ENCODE results near the gene C5AR1. TPM values are rescaled to one million over a fixed set of nuclear protein-coding genes. Genes with fewer than 3 reads are reported as not detected.

The C5AR1 gene
- polyA plus RNA-seq, 1 of the 3 experiments (the other 2 are of a cell fraction), result 1.2 TPM

DNA sequence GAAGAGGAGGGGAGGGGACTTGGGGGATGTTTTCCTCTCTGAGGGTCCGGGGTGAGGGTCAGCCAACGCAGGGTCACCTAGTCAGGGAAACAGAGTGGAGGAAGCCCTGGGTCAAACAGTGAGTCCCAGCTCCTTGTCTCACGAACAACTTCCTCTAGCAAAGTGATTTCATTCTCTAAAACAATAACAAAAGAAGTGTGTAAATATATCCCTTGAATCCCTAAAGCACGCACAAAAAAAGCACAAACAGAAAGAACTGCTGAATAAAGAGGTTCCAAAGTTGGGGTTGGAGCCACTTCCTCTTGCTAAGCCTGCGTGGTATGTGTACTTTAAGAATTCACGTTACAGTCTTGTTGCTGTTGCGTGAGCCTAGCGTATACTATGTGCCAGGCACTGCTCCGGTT is 20.8 kb downstream of the C5AR1 start:
- no peak for DNase-seq
- WGBS (ENCODE audit: low lambda C conversion rate), result 73% methylated on average over 9 of the region's 9 CpGs
- Histone ChIP-seq H3K9me2 (no peaks in the 10 kb centered on the region), H3K27ac (ENCODE audit: low read depth in 2 of 2, low read length in 1 of 2) (no peak overlapping the region), H3F3A (replicated peaks; ENCODE audit: insufficient read depth) (no peaks in the 10 kb centered on the region), H3K9me3 (no peaks in the 10 kb centered on the region), H4K20me1 (ENCODE audit: insufficient read depth) (no peaks in the 10 kb centered on the region), H3K4me2 (no peak overlapping the region), H3K79me2 (ENCODE audit: insufficient read depth) (no peaks in the 10 kb centered on the region), H3K4me1 (ENCODE audit: control insufficient read depth in 1 of 2, insufficient read depth in 2 of 2, low read depth in 1 of 2, low read length in 1 of 2) (no peaks in the 10 kb centered on the region; a peak in 1 of 4 replicates), H3K36me3 (replicated peaks in 1 of 2; ENCODE audit: control insufficient read depth in 1 of 2, insufficient read depth in 2 of 2, low read length in 1 of 2) (no peaks in the 10 kb centered on the region), H3K9ac (no peak overlapping the region), H3K4me3 (ENCODE audit: low read depth in 2 of 2, low read length in 1 of 2) (no peak overlapping the region), H2AFZ (ENCODE audit: low read depth) (no peak overlapping the region), H3K27me3 (ENCODE audit: insufficient read depth) (no peaks in the 10 kb centered on the region; the same call in 1 of the 2 replicates)
- POLR2A ChIA-PET, result no interaction called here
- TF ChIP-seq, protein P1, sequence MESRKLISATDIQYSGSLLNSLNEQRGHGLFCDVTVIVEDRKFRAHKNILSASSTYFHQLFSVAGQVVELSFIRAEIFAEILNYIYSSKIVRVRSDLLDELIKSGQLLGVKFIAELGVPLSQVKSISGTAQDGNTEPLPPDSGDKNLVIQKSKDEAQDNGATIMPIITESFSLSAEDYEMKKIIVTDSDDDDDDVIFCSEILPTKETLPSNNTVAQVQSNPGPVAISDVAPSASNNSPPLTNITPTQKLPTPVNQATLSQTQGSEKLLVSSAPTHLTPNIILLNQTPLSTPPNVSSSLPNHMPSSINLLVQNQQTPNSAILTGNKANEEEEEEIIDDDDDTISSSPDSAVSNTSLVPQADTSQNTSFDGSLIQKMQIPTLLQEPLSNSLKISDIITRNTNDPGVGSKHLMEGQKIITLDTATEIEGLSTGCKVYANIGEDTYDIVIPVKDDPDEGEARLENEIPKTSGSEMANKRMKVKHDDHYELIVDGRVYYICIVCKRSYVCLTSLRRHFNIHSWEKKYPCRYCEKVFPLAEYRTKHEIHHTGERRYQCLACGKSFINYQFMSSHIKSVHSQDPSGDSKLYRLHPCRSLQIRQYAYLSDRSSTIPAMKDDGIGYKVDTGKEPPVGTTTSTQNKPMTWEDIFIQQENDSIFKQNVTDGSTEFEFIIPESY (IDR thresholded peaks at IDR 0.05; ENCODE audit: borderline replicate concordance, low read depth), result no peak
- TF ChIP-seq GABPA (IDR thresholded peaks at IDR 0.05; ENCODE audit: low read depth) (no peak), MXI1 (IDR thresholded peaks at IDR 0.05; ENCODE audit: low read depth, low read length) (no peak), FOSL2 (IDR thresholded peaks at IDR 0.05; ENCODE audit: borderline replicate concordance, low read depth) (no peak), ELF1 (IDR thresholded peaks at IDR 0.05) (no peak)
- CTCF ChIA-PET, result interaction anchor here (1.3 to 1.9 kb wide), 3 partner anchors 14 to 18 kb away, joined by 3 to 7 read pairs (median 3); partner anchors contain the start of gene DHX34

DNA sequence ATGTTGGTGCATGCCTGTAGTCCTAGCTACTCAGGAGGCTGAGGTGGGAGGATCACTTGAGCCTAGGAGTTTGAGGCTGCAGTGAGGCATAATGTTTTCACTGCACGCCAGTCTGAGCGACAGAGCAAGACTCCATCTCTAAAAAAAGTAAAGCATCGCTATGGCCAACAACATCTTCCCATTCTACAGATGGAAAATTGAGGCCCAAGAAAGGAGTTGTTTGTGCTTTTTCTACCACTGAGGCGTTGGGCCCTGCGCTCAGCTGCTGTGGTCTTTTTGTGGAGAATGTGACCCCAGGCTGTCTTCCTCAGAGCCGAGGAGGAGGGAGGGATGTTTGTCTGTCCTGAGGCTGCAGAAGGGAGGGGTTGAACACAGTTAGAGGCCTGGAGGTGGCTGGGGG is 21.8 kb downstream of the C5AR1 start:
- no peak overlapping the region for H2AFZ ChIP-seq (ENCODE audit: low read depth)

DNA sequence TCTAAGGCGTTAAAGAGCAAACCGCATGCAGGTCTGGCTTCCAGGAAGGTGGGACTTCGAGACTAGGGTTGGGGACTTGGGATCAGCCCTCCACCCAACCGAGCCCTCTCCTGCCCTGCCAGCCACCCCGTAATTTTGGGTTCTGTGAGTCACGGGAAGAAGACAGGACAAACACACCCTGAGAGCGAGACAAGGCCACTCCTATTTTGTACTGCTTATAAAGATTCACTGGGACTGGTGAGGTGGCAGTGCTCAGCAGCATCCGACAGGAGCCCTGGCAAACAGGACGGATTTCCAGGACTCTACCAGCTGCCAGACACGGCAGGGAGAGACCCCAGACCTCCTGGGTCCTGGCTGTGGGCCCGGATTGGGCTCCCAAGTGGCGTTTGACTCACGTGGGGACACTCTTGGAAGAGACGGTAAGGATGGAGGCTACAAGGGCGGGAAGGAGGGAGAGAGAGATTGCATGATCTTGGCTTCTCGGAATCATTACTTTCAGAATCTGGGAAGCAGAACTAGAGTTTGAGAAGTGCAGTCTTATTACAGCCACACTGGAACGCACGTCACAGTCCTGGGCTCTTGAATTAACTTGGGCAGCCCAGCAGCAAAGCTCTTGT is 22.4 kb downstream of the C5AR1 start, which contains the start of gene C5AR2:
Gene C5AR2 (plus strand): TSS at position 245 of the 617 bp plus-strand sequence. CDS start 8,625 bp downstream, outside the sequence.
- H3K4me2 ChIP-seq, result no peak within 1 kb of the TSS
- no peak within 1 kb of the TSS for H3K27ac ChIP-seq (ENCODE audit: low read depth in 2 of 2, low read length in 1 of 2)
- no peaks in the 10 kb centered on the region for H3K9me2 ChIP-seq
- H3K9ac ChIP-seq, result no peak within 1 kb of the TSS
- no peaks in the 10 kb centered on the region; a peak in 1 of 4 replicates for H3K4me1 ChIP-seq (ENCODE audit: control insufficient read depth in 1 of 2, insufficient read depth in 2 of 2, low read depth in 1 of 2, low read length in 1 of 2)
- CTCF ChIA-PET, result interaction anchor here (1.2 to 4.1 kb wide), 6 partner anchors 17 to 290 kb away, joined by 3 to 26 read pairs (median 3); partner anchors contain the start of gene DHX34
- WGBS (ENCODE audit: low lambda C conversion rate), result 52% methylated on average over 15 of the region's 18 CpGs
- no peaks in the 10 kb centered on the region for H3K9me3 ChIP-seq
- H3K79me2 ChIP-seq (ENCODE audit: insufficient read depth), result no peaks in the 10 kb centered on the region
- no peaks in the 10 kb centered on the region for H3F3A ChIP-seq (replicated peaks; ENCODE audit: insufficient read depth)
- no peak for DNase-seq
- no peaks in the 10 kb centered on the region for H3K36me3 ChIP-seq (replicated peaks in 1 of 2; ENCODE audit: control insufficient read depth in 1 of 2, insufficient read depth in 2 of 2, low read length in 1 of 2)
- POLR2A ChIA-PET, result no interaction called here
- H3K4me3 ChIP-seq (ENCODE audit: low read depth in 2 of 2, low read length in 1 of 2), result no peak within 1 kb of the TSS
- no peak within 1 kb of the TSS for H2AFZ ChIP-seq (ENCODE audit: low read depth)
- no peaks in the 10 kb centered on the region for H4K20me1 ChIP-seq (ENCODE audit: insufficient read depth)
- H3K27me3 ChIP-seq (ENCODE audit: insufficient read depth), result no peaks in the 10 kb centered on the region; the same call in 1 of the 2 replicates
- TF ChIP-seq RAD21 (IDR thresholded peaks at IDR 0.05; ENCODE audit: low read length) (no peak), MXI1 (IDR thresholded peaks at IDR 0.05; ENCODE audit: low read depth, low read length) (no peak), ELF1 (IDR thresholded peaks at IDR 0.05) (no peak), CHD2 (IDR thresholded peaks at IDR 0.05; ENCODE audit: low read length, partially characterized antibody) (no peak), TEAD4 (IDR thresholded peaks at IDR 0.05; ENCODE audit: borderline replicate concordance, insufficient read depth) (no peak), GATA2 (CRISPR knock-in tag; IDR thresholded peaks at IDR 0.05) (no peak), RXRA (IDR thresholded peaks at IDR 0.05; ENCODE audit: borderline replicate concordance, low read depth) (no peak), JUND (IDR thresholded peaks at IDR 0.05) (no peak), SIN3A (IDR thresholded peaks at IDR 0.05; ENCODE audit: borderline replicate concordance, low read depth, low read length) (no peak), RFX5 (IDR thresholded peaks at IDR 0.05; ENCODE audit: low read length) (no peak), TAF1 (IDR thresholded peaks at IDR 0.05; ENCODE audit: borderline replicate concordance, low read depth, low read length) (no peak)
- TF ChIP-seq, protein P2, sequence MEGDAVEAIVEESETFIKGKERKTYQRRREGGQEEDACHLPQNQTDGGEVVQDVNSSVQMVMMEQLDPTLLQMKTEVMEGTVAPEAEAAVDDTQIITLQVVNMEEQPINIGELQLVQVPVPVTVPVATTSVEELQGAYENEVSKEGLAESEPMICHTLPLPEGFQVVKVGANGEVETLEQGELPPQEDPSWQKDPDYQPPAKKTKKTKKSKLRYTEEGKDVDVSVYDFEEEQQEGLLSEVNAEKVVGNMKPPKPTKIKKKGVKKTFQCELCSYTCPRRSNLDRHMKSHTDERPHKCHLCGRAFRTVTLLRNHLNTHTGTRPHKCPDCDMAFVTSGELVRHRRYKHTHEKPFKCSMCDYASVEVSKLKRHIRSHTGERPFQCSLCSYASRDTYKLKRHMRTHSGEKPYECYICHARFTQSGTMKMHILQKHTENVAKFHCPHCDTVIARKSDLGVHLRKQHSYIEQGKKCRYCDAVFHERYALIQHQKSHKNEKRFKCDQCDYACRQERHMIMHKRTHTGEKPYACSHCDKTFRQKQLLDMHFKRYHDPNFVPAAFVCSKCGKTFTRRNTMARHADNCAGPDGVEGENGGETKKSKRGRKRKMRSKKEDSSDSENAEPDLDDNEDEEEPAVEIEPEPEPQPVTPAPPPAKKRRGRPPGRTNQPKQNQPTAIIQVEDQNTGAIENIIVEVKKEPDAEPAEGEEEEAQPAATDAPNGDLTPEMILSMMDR (IDR thresholded peaks at IDR 0.05), result no peak
- TF ChIP-seq, protein P3, sequence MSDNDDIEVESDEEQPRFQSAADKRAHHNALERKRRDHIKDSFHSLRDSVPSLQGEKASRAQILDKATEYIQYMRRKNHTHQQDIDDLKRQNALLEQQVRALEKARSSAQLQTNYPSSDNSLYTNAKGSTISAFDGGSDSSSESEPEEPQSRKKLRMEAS (IDR thresholded peaks at IDR 0.05; ENCODE audit: low read depth), result no peak

More for the DNA sequence above, 21.8 kb downstream of the C5AR1 start:
- no peaks in the 10 kb centered on the region for H3K9me3 ChIP-seq
- ChIA-PET CTCF (interaction anchor here (1.2 to 1.9 kb wide), 4 partner anchors 17 to 289 kb away, joined by 3 to 7 read pairs (median 3); partner anchors contain the start of gene DHX34), POLR2A (no interaction called here)
- H3F3A ChIP-seq (replicated peaks; ENCODE audit: insufficient read depth), result no peaks in the 10 kb centered on the region
- H4K20me1 ChIP-seq (ENCODE audit: insufficient read depth), result no peaks in the 10 kb centered on the region
- H3K79me2 ChIP-seq (ENCODE audit: insufficient read depth), result no peaks in the 10 kb centered on the region
- no peak overlapping the region for H3K27ac ChIP-seq (ENCODE audit: low read depth in 2 of 2, low read length in 1 of 2)
- no peaks in the 10 kb centered on the region; a peak in 1 of 4 replicates for H3K4me1 ChIP-seq (ENCODE audit: control insufficient read depth in 1 of 2, insufficient read depth in 2 of 2, low read depth in 1 of 2, low read length in 1 of 2)
- 75% methylated on average over 6 of the region's 6 CpGs for WGBS (ENCODE audit: low lambda C conversion rate)
- DNase-seq, result no peak
- TF ChIP-seq MXI1 (IDR thresholded peaks at IDR 0.05; ENCODE audit: low read depth, low read length), result no peak
- no peak overlapping the region for H3K4me3 ChIP-seq (ENCODE audit: low read depth in 2 of 2, low read length in 1 of 2)
- no peaks in the 10 kb centered on the region for H3K9me2 ChIP-seq
- H3K36me3 ChIP-seq (replicated peaks in 1 of 2; ENCODE audit: control insufficient read depth in 1 of 2, insufficient read depth in 2 of 2, low read length in 1 of 2), result no peaks in the 10 kb centered on the region
- H3K4me2 ChIP-seq, result no peak overlapping the region
- no peak overlapping the region for H3K9ac ChIP-seq
- H3K27me3 ChIP-seq (ENCODE audit: insufficient read depth), result no peaks in the 10 kb centered on the region; the same call in 1 of the 2 replicates

Data from SK-N-SH (cell line).